Stimulated activated CD8-positive, alpha-beta memory T cell treated with anti-CD3 and anti-CD28 coated beads, Interleukin-12 subunit alpha, Interleukin-12 subunit beta, amount 100 ng/mL, for 4 hours (primary cell): Measurements from ENCODE around the gene TSPAN31.
"Not testable (repeated sequence)": the region's sequence is repeated elsewhere in the genome, so short reads cannot be mapped to it uniquely, and the experiment has no call there.

Experiments used
- DNase-seq: peaks from one replicate; pipeline ENCODE4 v3.0.0-alpha.2; 2020; ENCODE audit warnings: low read depth

TSPAN31 gene

DNA sequence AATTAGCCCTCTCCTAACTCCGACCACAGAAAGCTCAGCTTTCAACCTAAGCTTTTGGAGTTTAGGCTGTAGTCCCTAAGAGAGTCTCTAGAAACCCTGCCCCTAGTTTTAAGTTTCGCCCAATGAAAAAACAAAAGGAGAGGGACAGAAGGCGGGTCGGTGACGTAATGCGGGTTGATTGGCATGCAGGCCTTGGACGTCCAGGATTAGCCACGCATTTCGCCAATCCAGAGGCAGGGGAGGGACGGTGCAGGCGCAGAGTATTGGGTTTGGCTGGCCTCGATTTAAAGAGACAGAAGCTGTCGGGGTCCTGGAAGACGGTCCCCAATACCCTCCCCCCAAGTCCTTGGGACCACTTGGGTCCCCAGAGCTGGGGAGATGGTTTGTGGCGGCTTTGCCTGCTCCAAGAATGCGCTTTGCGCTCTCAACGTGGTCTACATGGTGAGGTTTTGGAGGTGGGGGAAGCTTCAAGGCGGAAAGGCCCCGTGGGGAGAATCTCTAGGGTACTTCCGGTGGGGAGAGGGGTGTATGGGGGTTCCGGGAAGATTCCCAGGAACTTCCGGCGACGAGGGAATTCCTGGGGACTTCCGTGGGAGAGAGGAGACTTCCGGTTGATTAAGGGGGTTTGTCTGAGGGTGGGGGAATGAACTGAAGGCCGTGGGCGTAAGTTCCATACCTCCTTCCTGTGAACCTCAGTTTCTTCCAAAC is at the start of gene TSPAN31:
Gene TSPAN31 (plus strand): TSS at position 263 of the 708 bp plus-strand sequence. CDS start 116 bp downstream, at position 379.
- peak; percentile 83 for DNase-seq

DNA sequence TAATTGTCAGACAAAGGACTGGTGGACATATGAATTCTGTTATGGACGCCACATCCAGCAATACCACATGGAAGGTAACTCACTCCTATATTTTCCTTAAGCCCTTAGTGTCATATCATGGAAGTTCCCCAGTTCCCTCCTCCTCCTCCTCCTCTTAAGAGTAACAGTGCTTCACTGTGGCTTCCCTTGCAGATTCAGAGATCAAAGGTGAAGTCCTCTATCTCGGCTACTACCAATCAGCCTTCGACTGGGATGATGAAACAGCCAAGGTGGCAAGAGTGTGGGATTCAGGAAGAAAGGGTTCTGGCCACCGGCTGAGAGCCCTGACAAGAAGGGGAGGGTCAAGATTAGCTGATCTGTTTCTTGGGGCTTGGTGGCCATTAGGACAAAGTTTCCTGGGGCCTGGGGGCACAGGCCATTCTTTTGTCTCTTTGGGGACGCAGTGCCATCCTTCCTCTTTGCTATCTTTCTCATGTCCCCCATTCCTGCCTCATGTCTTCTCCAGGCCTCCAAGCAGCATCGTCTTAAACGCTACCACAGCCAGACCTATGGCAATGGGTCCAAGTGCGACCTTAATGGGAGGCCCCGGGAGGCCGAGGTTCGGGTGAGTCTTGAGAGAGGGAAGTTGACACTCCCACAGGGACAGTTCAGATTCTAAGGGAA is 48.9 kb upstream of the TSPAN31 start:
- DNase-seq, result no peak

DNA sequence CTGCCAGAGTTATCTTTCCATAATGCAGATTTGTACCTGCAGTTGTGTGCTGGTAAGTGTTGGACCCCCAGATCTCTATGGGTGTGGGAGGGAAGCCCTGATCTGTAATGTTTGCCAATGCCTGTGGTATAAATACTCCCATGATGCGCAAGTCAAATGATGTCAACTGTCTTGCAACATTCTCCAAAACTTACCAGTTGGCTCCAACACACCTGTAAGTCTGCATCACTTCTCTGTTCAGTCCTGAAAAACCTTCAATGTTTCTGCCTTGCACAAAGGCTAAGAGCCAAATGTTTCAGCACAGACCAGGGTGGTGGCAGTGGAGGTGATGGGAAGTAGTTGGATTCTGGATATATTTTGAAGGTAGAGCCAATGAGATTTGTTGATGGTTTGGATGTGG is 47.8 kb upstream of the TSPAN31 start:
- DNase-seq, result no peak

DNA sequence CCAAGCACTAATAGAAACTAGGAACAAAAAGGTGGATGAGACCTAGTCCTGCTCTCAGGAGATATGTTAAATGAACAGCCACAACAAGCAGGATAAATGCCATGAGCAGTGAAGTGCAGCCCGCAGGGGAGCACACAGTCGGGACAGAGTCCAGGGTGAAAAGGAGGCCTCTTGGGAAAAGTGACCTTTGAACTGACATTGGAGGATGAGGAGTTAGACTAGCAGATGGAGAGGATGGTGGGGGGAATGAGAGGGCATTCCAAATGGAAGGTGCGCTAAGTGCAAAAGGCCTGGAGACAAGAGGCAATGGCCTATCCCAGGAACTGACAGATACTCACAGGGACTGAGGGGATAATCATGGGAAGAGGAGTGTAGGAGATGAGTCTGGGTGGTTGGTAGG is 46.4 kb upstream of the TSPAN31 start:
- no peak for DNase-seq

- no peak for DNase-seq
Measured at GRCh38 chr12:57700317-57700716, 44.5 kb upstream of the TSPAN31 start.

DNA sequence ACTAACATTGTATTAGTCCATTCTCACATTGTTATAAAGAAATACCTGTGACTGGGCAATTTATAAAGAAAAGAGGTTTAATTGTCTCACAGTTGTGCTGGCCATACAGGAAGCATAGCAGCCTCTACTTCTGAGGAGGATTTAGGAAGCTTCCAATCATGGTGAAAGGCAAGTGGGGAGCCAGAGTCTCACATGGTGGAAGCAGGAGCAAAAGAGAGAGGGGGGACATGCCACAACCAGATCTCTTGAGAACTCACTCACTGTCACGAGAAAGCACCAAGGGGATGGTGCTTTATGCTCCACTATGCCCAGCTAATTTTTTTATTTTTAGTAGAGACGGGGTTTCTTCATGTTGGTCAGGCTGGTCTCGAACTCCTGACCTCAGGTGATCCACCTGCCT is 37.6 kb upstream of the TSPAN31 start:
- DNase-seq, result no peak

GRCh38 chr12:57708296-57708695 is 36.5 kb upstream of the TSPAN31 start:
- DNase-seq, result no peak

DNA sequence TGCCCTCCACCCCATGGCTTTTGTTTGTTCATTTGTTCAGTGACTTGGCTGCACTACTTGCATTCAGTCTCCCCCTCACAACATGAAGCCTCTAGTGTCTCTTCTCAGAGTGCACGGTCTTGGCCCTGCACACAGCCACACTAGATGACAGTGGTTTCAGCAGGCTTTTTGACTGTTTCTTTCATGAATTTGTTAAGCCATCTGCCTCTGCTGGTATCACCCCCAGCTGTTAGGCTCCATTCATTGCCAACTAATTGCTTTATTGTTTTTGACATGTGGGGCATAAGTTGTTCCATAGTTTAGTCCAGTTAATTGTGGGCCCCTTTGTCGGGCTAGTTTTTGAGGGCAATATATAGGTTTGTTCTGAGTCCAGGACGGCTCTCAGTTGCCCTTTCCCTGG is 32.1 kb upstream of the TSPAN31 start:
- no peak for DNase-seq

DNA sequence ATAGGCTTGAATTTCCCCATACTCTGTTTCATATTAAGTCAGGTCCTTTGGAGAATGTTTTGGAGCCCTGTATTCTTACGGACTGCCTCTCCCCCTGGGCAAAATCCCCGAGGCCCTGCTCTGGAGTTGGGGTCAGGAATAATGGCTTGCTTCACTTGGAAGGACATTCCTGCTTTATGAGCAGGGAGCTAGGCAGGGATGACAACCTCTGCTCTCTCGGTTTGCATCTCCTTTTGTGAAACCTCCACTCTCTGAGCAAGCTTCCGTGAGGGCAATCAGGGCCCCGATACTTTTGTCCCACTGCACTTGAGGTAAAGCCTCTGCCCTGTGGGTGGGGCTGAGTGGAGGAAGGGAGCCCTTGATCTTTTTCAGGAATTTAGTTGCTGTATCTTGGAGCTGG is 31.6 kb upstream of the TSPAN31 start:
- no peak for DNase-seq

DNA sequence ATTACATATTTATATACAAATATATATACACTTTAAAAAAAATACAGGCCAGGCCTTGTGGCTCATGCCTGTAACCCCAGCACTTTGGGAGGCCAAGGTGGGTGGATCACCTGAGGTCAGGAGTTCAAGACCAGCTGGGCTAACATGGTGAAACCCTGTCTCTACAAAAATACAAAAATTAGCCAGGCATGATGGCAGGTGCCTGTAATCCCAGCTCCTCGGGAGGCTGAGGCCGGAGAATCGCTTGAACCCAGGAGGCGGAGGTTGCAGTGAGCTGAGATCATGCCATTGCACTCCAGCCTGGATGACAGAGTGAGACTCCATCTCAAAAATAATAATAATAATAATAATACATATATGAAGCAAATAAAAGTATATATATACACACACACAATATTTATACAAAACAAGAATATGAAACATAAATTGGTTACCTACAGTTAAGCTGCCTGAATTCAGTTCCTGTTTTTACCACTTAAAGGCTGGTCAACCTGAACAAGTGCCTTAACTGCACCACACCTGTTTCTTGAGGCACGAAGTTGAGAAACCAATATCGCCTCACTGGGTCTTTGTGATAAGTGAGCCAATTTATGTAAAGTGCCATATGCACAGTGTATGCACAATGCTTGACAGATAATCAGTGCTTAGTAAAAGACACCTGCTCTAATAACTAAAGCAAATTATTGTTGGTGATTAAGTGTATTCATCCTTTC is 29.6 kb upstream of the TSPAN31 start:
- DNase-seq, result not testable (repeated sequence)

DNA sequence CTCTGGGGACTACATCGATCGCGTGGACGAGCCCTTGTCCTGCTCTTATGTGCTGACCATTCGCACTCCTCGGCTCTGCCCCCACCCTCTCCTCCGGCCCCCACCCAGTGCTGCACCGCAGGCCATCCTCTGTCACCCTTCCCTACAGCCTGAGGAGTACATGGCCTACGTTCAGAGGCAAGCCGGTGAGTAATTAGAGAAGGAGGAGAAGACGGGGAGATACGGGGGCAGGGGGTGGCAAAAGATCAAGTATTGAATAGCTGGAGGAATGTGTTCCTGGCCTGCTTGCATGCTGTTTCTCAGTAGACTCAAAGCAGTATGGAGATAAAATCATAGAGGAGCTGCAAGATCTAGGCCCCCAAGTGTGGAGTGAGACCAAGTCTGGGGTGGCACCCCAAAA is 29.1 kb upstream of the TSPAN31 start:
- DNase-seq, result no peak

GRCh38 chr12:57716305-57716704 is 28.5 kb upstream of the TSPAN31 start:
- DNase-seq, result no peak

GRCh38 chr12:57717131-57717530 is 27.7 kb upstream of the TSPAN31 start:
- DNase-seq, result no peak

DNA sequence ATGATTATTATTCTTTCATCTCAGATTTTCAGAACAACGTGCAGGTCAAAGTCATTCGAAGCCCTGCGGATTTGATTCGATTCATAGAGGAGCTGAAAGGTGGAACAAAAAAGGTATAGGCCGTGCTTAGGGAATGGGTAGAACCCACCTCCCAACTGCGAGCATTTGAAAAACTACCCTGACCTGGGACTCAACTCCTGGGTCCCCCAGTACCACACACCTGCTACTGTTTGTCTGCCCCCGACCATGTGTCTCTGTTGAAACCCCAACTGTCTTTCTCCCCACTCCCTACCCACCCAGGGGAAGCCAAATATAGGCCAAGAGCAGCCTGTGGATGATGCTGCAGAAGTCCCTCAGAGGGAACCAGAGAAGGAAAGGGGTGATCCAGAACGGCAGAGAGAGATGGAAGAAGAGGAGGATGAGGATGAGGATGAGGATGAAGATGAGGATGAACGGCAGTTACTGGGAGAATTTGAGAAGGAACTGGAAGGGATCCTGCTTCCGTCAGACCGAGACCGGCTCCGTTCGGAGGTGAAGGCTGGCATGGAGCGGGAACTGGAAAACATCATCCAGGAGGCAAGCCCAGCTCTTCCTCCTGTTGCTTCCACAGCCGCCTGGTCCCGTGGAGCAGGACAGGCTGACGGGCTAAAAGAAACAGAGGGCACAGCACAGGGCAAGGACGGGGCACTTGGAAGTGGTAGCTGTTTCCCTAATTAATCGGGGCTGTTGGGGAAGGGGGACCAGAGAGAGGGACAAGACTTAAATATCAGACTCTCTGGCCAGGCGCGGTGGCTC is 26.8 kb upstream of the TSPAN31 start:
- DNase-seq, result no peak

DNA sequence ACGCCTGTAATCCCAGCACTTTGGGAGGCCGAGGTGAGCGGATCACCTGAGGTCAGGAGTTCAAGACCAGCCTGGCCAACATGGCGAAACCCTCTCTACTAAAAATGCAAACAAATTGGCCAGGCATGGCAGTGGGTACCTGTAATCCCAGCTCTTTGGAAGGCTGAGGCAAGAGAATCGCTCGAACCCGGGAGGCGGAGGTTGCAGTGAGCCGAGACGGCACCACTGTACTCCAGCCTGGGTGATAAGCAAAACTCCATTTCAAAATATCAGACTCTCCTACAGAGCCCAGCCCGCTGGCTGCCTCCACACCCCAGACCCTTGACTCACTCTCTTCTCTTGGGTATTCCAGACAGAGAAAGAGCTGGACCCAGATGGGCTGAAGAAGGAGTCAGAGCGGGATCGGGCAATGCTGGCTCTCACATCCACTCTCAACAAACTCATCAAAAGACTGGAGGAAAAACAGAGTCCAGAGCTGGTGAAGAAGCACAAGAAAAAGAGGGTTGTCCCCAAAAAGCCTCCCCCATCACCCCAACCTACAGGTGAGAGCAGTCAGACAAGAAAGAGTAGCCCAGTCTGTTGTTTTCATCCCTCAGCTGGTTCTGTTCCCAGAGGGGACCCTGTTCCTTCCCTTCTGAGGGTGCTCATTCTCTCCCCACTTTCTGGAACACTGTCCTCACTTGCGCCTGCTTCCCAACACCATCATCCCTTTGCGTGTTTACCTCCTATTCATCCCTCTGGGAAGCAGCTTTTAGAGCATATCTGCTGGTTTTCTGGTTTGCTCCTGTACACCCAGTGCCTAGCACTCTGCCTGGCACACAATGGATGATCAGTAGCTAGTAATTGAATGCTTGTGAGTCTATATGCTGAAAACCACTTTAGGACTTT is 26.0 kb upstream of the TSPAN31 start:
- no peak for DNase-seq

- no peak for DNase-seq
Measured at GRCh38 chr12:57719777-57720605, 24.8 kb upstream of the TSPAN31 start.

DNA sequence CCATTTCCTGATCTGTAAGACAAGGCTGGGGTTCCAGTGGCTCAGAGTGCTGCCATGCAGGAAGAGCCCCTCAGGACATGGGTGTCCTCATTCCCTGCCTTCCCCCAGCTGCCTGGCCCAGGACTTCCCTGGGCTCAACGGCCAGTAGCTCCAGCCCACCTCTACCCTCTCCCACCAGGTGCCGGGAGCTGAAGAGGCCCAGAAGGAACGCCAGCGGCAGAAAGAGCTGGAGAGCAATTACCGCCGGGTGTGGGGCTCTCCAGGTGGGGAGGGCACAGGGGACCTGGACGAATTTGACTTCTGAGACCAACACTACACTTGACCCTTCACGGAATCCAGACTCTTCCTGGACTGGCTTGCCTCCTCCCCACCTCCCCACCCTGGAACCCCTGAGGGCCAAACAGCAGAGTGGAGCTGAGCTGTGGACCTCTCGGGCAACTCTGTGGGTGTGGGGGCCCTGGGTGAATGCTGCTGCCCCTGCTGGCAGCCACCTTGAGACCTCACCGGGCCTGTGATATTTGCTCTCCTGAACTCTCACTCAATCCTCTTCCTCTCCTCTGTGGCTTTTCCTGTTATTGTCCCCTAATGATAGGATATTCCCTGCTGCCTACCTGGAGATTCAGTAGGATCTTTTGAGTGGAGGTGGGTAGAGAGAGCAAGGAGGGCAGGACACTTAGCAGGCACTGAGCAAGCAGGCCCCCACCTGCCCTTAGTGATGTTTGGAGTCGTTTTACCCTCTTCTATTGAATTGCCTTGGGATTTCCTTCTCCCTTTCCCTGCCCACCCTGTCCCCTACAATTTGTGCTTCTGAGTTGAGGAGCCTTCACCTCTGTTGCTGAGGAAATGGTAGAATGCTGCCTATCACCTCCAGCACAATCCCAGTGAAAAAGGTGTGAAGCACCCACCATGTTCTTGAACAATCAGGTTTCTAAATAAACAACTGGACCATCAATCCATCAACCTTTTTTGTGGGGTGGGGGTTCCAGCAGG is 23.9 kb upstream of the TSPAN31 start:
- DNase-seq, result no peak

DNA sequence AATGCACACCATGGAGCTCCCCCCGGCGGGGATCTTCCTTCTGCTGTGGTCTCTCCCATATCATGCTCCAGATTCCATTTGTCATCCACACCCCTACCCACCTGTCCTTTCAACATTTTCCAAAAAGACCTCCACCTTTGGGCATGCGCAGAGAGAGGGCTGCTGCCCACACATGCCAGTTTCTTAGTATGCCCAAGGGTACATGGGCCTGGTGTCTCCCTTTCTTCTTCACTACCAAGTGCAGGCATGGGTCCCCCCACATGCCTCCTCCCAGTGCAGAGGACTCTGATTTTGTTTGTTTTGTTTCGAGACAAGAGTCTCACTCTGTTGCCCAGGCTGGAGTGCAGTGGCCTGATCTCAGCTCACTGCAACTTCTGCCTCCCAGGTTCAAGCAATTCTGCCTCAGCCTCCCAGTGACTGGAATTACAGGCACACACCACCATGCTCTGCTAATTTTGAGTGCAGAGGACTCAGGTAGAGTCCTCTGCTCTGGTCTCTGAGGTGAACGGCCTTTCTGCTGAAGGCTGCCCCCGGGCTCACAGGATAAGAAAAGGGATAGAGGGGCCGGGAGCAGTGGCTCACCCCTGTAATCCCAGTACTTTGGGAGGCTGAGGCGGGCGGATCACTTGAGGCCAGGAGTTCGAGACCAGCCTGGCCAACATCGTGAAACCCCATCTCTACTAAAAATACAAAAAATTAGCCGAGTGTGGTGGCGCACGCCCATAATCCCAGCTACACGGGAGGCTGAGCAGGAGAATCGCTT is 22.8 kb upstream of the TSPAN31 start:
- DNase-seq, result not testable (repeated sequence)
